BJ (cell line): ENCODE measurements around the gene UBE3D. TPM values are rescaled to one million over a fixed set of nuclear protein-coding genes. Genes with fewer than 3 reads are reported as not detected.

Source experiments
- CTCF ChIA-PET: fragments of 350-600 bp; formaldehyde crosslinking; extraction: SDS; loops from one replicate; lab custom pipeline; 2021; ENCODE audit warnings: antibody characterized with exemption, inconsistent platforms; lab: Yijun Ruan, JAX
- POLR2A ChIA-PET: fragments of 300-600 bp; sonication (Branson Sonifier 250); formaldehyde crosslinking; extraction: SDS; loops from one replicate; lab custom pipeline; 2021; ENCODE audit warnings: antibody characterized with exemption; lab: Charles Lee
- DNase-seq: peaks from one replicate; pipeline ENCODE4 v3.0.0-alpha.2; 2011; ENCODE audit warnings: low read depth
- H3K27me3 ChIP-seq: 2 replicates; pipeline ENCODE4 v1.6.0; 2011; ENCODE audit warnings: low read length; ENCODE audit not compliant: control insufficient read depth, insufficient read depth
- H3K36me3 ChIP-seq: 2 replicates; pipeline ENCODE4 v1.5.1; 2011; ENCODE audit warnings: low read length; ENCODE audit not compliant: control insufficient read depth, insufficient read depth
- H3K4me3 ChIP-seq: 2 replicates; pipeline ENCODE4 v1.5.1; 2011; ENCODE audit warnings: low read depth, mild to moderate bottlenecking, control low read depth, low read length
- CTCF ChIP-seq: IDR thresholded peaks from 2 replicates; pipeline ENCODE4 v1.5.1; 2011; ENCODE audit warnings: low read depth, mild to moderate bottlenecking, control low read depth, inconsistent platforms, low read length, moderate library complexity; ENCODE audit not compliant: insufficient read depth
- polyA plus RNA-seq: library from polyadenylated mRNA; depleted of rRNA; stranded (reverse); fragments of >200 nt; gene quantifications from 2 replicates; pipeline ENCODE4 v1.2.3, GENCODE V29; 2011

Gene UBE3D
- polyA plus RNA-seq, 1 experiment = 2.1 TPM

- POLR2A ChIA-PET = no interaction called here
- Histone ChIP-seq H3K4me3 (no peak overlapping the region), H3K36me3 (no peaks in the 10 kb centered on the region), H3K27me3 (no peaks in the 10 kb centered on the region)
- DNase-seq = no peak
- CTCF ChIA-PET = interaction anchor here (0.6 to 7.7 kb wide), 22 partner anchors 8 to 810 kb away, joined by 3 to 114 read pairs (median 4); partner anchors contain the start of genes DOP1A, PRSS35 and UBE3D
- peak; percentile 91 for TF ChIP-seq CTCF
These were observed 7.8 kb downstream of the UBE3D start for GRCh38 chr6:83057705-83058321.

GRCh38 chr6:83055366-83055964, 10.2 kb downstream of the UBE3D start:
- no peak overlapping the region for H3K4me3 ChIP-seq
- peak; percentile 78 for TF ChIP-seq CTCF
- CTCF ChIA-PET = interaction anchor here (0.7 to 7.7 kb wide), 13 partner anchors 8 to 807 kb away, joined by 3 to 114 read pairs (median 3); partner anchors contain the start of genes DOP1A and UBE3D
- DNase-seq = no peak
- POLR2A ChIA-PET = no interaction called here
- no peaks in the 10 kb centered on the region for H3K36me3 ChIP-seq
- no peaks in the 10 kb centered on the region for H3K27me3 ChIP-seq

- ChIA-PET POLR2A (no interaction called here), CTCF (interaction anchor here (0.8 to 7.7 kb wide), 11 partner anchors 12 to 798 kb away, joined by 3 to 114 read pairs (median 4); partner anchors contain the start of genes TPBG and UBE3D)
- no peak for DNase-seq
- Histone ChIP-seq H3K27me3 (no peaks in the 10 kb centered on the region), H3K4me3 (no peak overlapping the region), H3K36me3 (no peaks in the 10 kb centered on the region)
- TF ChIP-seq CTCF = no peak
These were observed 12.0 kb downstream of the UBE3D start for GRCh38 chr6:83053678-83054077.

GRCh38 chr6:83051377-83052172, 14.1 kb downstream of the UBE3D start:
- H3K4me3 ChIP-seq = no peak overlapping the region
- POLR2A ChIA-PET = no interaction called here
- H3K27me3 ChIP-seq = no peaks in the 10 kb centered on the region
- no peak for DNase-seq
- TF ChIP-seq CTCF = no peak
- H3K36me3 ChIP-seq = no peaks in the 10 kb centered on the region
- CTCF ChIA-PET = interaction anchor here (7.7 kb wide), 1 partner anchor 779 kb away, joined by 114 read pairs; no protein-coding TSS in a partner anchor
